Measurements from ENCODE around the gene LIMS1.

The LIMS1 gene

GRCh38 chr2:108553209-108553919 is 19.1 kb downstream of the LIMS1 start:
- no peak for DNase-seq

GRCh38 chr2:108554528-108554927 is 20.3 kb downstream of the LIMS1 start:
- no peak for DNase-seq

- no peak for DNase-seq
Observed at GRCh38 chr2:108555572-108555971, 21.3 kb downstream of the LIMS1 start.

- DNase-seq, result peak; percentile 49
Observed at GRCh38 chr2:108556581-108556980, 22.3 kb downstream of the LIMS1 start.

- no peak for DNase-seq
Observed at GRCh38 chr2:108560241-108560811, 26.1 kb downstream of the LIMS1 start.

- no peak for DNase-seq
Observed at GRCh38 chr2:108560895-108561530, 26.7 kb downstream of the LIMS1 start.

- DNase-seq, result no peak
Observed at GRCh38 chr2:108562274-108562673, 28.0 kb downstream of the LIMS1 start.

GRCh38 chr2:108564510-108564909 is 30.2 kb downstream of the LIMS1 start:
- DNase-seq, result no peak

- no peak for DNase-seq
Observed at GRCh38 chr2:108565778-108566375, 31.6 kb downstream of the LIMS1 start.

GRCh38 chr2:108570416-108570815 is 36.1 kb downstream of the LIMS1 start:
- peak; percentile 55 for DNase-seq

- no peak for DNase-seq
Observed at GRCh38 chr2:108571286-108571685, 37.0 kb downstream of the LIMS1 start.

- no peak for DNase-seq
Observed at GRCh38 chr2:108573061-108573460, 38.8 kb downstream of the LIMS1 start.

GRCh38 chr2:108574332-108574731 is 40.1 kb downstream of the LIMS1 start:
- no peak for DNase-seq

- no peak for DNase-seq
Observed at GRCh38 chr2:108575132-108575966, 41.1 kb downstream of the LIMS1 start.

GRCh38 chr2:108577099-108577498 is 42.8 kb downstream of the LIMS1 start:
- no peak for DNase-seq

GRCh38 chr2:108579623-108580022 is 45.4 kb downstream of the LIMS1 start:
- DNase-seq, result no peak

- DNase-seq, result no peak
Observed at GRCh38 chr2:108580050-108580449, 45.8 kb downstream of the LIMS1 start.

- DNase-seq, result peak; percentile 36
Observed at GRCh38 chr2:108583903-108584520, 49.7 kb downstream of the LIMS1 start.

- DNase-seq, result no peak
Observed at GRCh38 chr2:108585436-108585835, 51.2 kb downstream of the LIMS1 start.

GRCh38 chr2:108586116-108586515 is 51.8 kb downstream of the LIMS1 start:
- no peak for DNase-seq

GRCh38 chr2:108586631-108587030 is 52.4 kb downstream of the LIMS1 start:
- DNase-seq, result no peak

GRCh38 chr2:108587621-108588020 is 53.4 kb downstream of the LIMS1 start:
- no peak for DNase-seq
